MM.1S (cell line): ENCODE measurements around the gene TPK1.

ENCODE experiments used
- DNase-seq: peaks from one replicate; pipeline ENCODE4 v3.0.0-alpha.2; 2015
- H2AFZ ChIP-seq: fragments of 300-600 bp; sonication (generic); 2 replicates; pipeline ENCODE4 v1.6.0; 2016; ENCODE audit warnings: antibody characterized with exemption, low read length
- H3F3A ChIP-seq: fragments of 300-600 bp; sonication (generic); 2 replicates; pipeline ENCODE4 v1.6.1; 2016; ENCODE audit warnings: mild to moderate bottlenecking, antibody characterized with exemption, low read length, moderate library complexity, mixed read lengths; ENCODE audit not compliant: insufficient read depth
- H3K27ac ChIP-seq: fragments of 300-600 bp; sonication (generic); 2 replicates; pipeline ENCODE4 v1.5.1; 2016; ENCODE audit warnings: mild to moderate bottlenecking, low read length
- H3K27me3 ChIP-seq: fragments of 300-600 bp; sonication (generic); replicated peaks from 2 replicates; pipeline ENCODE4 v1.6.0; 2016; ENCODE audit warnings: low read length; ENCODE audit not compliant: insufficient read depth
- H3K36me3 ChIP-seq: fragments of 300-600 bp; sonication (generic); replicated peaks from 2 replicates; pipeline ENCODE4 v1.6.1; 2016; ENCODE audit warnings: mild to moderate bottlenecking, low read length, mixed read lengths; ENCODE audit not compliant: insufficient read depth
- H3K4me1 ChIP-seq: fragments of 300-600 bp; sonication (generic); 2 replicates; pipeline ENCODE4 v1.6.1; 2016; ENCODE audit warnings: low read length, mixed read lengths
- H3K4me2 ChIP-seq: fragments of 300-600 bp; sonication (generic); 2 replicates; pipeline ENCODE4 v1.6.0; 2016; ENCODE audit warnings: low read depth, low read length
- H3K4me3 ChIP-seq: fragments of 300-600 bp; sonication (generic); 2 replicates; pipeline ENCODE4 v1.5.1; 2016; ENCODE audit warnings: low read length, mixed read lengths
- H3K79me2 ChIP-seq: fragments of 300-600 bp; sonication (generic); 2 replicates; pipeline ENCODE4 v1.6.1; 2016; ENCODE audit warnings: mixed run types, low read length, mixed read lengths
- H3K9ac ChIP-seq: fragments of 300-600 bp; sonication (generic); 2 replicates; pipeline ENCODE4 v1.6.1; 2016; ENCODE audit warnings: low read length, mixed read lengths
- H3K9me2 ChIP-seq: fragments of 300-600 bp; sonication (generic); replicated peaks from 2 replicates; pipeline ENCODE4 v1.6.1; 2016; ENCODE audit warnings: mild to moderate bottlenecking, low read length, mixed read lengths; ENCODE audit not compliant: insufficient read depth
- H3K9me3 ChIP-seq: fragments of 300-600 bp; sonication (generic); replicated peaks from 2 replicates; pipeline ENCODE4 v1.6.1; 2016; ENCODE audit warnings: mild to moderate bottlenecking, low read length, mixed read lengths; ENCODE audit not compliant: insufficient read depth
- H4K20me1 ChIP-seq: fragments of 300-600 bp; sonication (generic); 2 replicates; pipeline ENCODE4 v1.6.1; 2016; ENCODE audit warnings: mild to moderate bottlenecking, low read length, moderate library complexity, mixed read lengths; ENCODE audit not compliant: insufficient read depth
- CTCF ChIP-seq: fragments of 300-600 bp; sonication (generic); IDR thresholded peaks from 2 replicates; pipeline ENCODE4 v1.5.1; 2016; ENCODE audit warnings: antibody characterized with exemption, low read length, mixed read lengths
- EZH2 ChIP-seq: fragments of 300-600 bp; sonication (generic); optimal IDR thresholded peaks from 2 replicates; pipeline ENCODE3; 2017; ENCODE audit warnings: low read depth, mild to moderate bottlenecking, antibody characterized with exemption, low read length, mixed read lengths
- EZH2phosphoT487 ChIP-seq: fragments of 300-600 bp; sonication (generic); IDR thresholded peaks from 2 replicates; pipeline ENCODE4 v1.6.1; 2018; ENCODE audit warnings: antibody characterized with exemption, low read length

TPK1 gene

GRCh38 chr7:144818511-144818910 lies 17.3 kb downstream of the TPK1 start:
- no peak overlapping the region for H3K4me3 ChIP-seq

GRCh38 chr7:144817001-144817400 lies 18.9 kb downstream of the TPK1 start:
- H4K20me1 ChIP-seq: no peaks in the 10 kb centered on the region

More at GRCh38 chr7:144818511-144818910, 17.3 kb downstream of the TPK1 start:
- Histone ChIP-seq H3F3A (no peaks in the 10 kb centered on the region; the same call in 1 of the 2 replicates), H3K9ac (no peak overlapping the region), H3K27me3 (no peaks in the 10 kb centered on the region), H3K4me2 (no peak overlapping the region), H3K27ac (no peak overlapping the region), H2AFZ (no peak overlapping the region), H3K4me1 (peaks cover 33% of the 10 kb centered on the region), H3K36me3 (no peaks in the 10 kb centered on the region), H3K9me2 (no peaks in the 10 kb centered on the region), H3K79me2 (no peaks in the 10 kb centered on the region), H3K9me3 (no peaks in the 10 kb centered on the region), H4K20me1 (no peaks in the 10 kb centered on the region)
- TF ChIP-seq EZH2 (no peak), CTCF (no peak), EZH2phosphoT487 (no peak)
- peak; percentile 85 for DNase-seq

GRCh38 chr7:144814299-144814698 lies 21.6 kb downstream of the TPK1 start:
- Histone ChIP-seq H3K9me3 (no peaks in the 10 kb centered on the region), H3F3A (peaks cover 13% of the 10 kb centered on the region), H3K4me2 (no peak overlapping the region), H3K27me3 (no peaks in the 10 kb centered on the region), H3K27ac (no peak overlapping the region), H3K79me2 (no peaks in the 10 kb centered on the region), H3K36me3 (no peaks in the 10 kb centered on the region), H3K4me1 (peaks cover 30% of the 10 kb centered on the region), H3K9me2 (no peaks in the 10 kb centered on the region), H3K4me3 (no peak overlapping the region), H4K20me1 (no peaks in the 10 kb centered on the region), H3K9ac (no peak overlapping the region), H2AFZ (no peak overlapping the region)
- TF ChIP-seq EZH2: no peak
- no peak for TF ChIP-seq CTCF
- no peak for TF ChIP-seq EZH2phosphoT487
- DNase-seq: no peak

More at GRCh38 chr7:144817001-144817400, 18.9 kb downstream of the TPK1 start:
- no peak overlapping the region for H3K9ac ChIP-seq
- H3K4me2 ChIP-seq: no peak overlapping the region
- H2AFZ ChIP-seq: no peak overlapping the region
- TF ChIP-seq EZH2phosphoT487 (no peak), EZH2 (no peak), CTCF (no peak)
- peaks cover 39% of the 10 kb centered on the region for H3K4me1 ChIP-seq
- H3K27ac ChIP-seq: no peak overlapping the region
- no peak for DNase-seq
- H3K4me3 ChIP-seq: no peak overlapping the region
- H3K36me3 ChIP-seq: no peaks in the 10 kb centered on the region
- H3K9me3 ChIP-seq: no peaks in the 10 kb centered on the region
- H3F3A ChIP-seq: peaks cover 11% of the 10 kb centered on the region
- no peaks in the 10 kb centered on the region for H3K9me2 ChIP-seq
- H3K27me3 ChIP-seq: no peaks in the 10 kb centered on the region
- no peaks in the 10 kb centered on the region for H3K79me2 ChIP-seq
